Head of caudate nucleus (tissue), 42 donors: ENCODE results near the gene PRR15L.
A peak's percentile ranks its signal among the peaks of the same experiment; 100 is the strongest.

Source experiments
- DNase-seq, 42 donors: peaks; one replicate each; pipeline versions ENCODE4 v3.0.0 to v3.0.0-alpha.2; 2020 to 2021; ENCODE audit warnings: mixed read lengths in 7 of 42
- intact Hi-C: fragments of 100-400 bp; cut with DNase I; formaldehyde crosslinking; loops from one replicate; pipeline ENCODE4 v1.15.0; 2022

PRR15L gene

DNA sequence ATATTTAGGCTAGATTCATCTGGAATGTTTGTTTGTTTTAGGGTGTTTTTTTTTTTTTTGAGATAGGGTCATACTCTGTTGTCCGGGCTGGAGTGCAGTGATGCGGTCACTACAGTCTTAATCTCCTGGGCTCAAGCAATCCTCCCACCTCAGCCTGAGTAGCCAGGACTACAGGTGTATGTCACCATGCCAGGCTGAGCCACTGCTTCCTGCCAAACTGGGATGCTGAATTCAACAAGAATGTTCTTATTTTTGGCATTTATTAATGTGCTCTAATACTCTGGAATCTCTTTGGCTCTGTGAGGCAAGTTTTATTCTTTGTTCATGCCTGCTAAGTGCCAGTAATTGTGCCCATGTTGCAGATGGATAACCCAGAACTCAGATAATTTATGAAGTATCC lies 40.1 kb downstream of the PRR15L start:
- DNase-seq: no peak
- intact Hi-C loops: no loop called here

- intact Hi-C loops: no loop called here
- no peak for DNase-seq
Observed at GRCh38 chr17:47916489-47917208, 41.0 kb downstream of the PRR15L start.

- intact Hi-C loops: no loop called here
- DNase-seq: peak in 16 of 42 donors; percentile 16 to 55 (median 24)
Observed at GRCh38 chr17:47915776-47916398, 41.8 kb downstream of the PRR15L start.

GRCh38 chr17:47914306-47914948 lies 43.3 kb downstream of the PRR15L start:
- intact Hi-C loops: no loop called here
- no peak for DNase-seq

DNA sequence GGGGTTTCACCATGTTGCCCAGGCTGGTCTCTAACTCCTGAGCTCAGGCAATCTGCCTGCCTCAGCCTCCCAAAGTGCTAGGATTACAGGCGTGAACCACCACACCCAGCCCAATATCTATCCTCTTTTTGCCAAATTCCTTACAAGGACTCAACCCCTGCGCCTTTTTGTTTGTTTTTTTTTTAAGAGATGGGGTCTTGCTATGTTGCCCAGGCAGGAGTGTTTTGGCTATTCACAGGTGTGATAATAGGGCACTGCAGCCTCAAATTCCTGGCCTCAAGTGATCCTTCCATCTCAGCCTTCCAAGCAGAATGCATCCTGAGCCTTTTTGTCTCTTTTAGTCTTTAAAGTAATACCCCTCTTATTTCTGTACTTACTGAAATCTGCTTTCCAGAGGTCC lies 44.6 kb downstream of the PRR15L start:
- intact Hi-C loops: no loop called here
- no peak for DNase-seq

- intact Hi-C loops: no loop called here
- DNase-seq: no peak
Observed at GRCh38 chr17:47907932-47908562, 49.6 kb downstream of the PRR15L start.

GRCh38 chr17:47906443-47906842 lies 51.2 kb downstream of the PRR15L start:
- no peak for DNase-seq
- intact Hi-C loops: no loop called here

GRCh38 chr17:47905221-47905733 lies 52.4 kb downstream of the PRR15L start:
- intact Hi-C loops: no loop called here
- DNase-seq: peak in 41 of 42 donors; percentile 36 to 84 (median 67)

- intact Hi-C loops: no loop called here
- DNase-seq: no peak
Observed at GRCh38 chr17:47902039-47902744, 55.5 kb downstream of the PRR15L start.
